Caco-2 (cell line): ENCODE data around the gene BHLHE23. TPM values are rescaled to one million over a fixed set of nuclear protein-coding genes. Genes with fewer than 3 reads are reported as not detected.

Experiments used
- BruUV-seq: library from RNA; stranded (reverse); fragments of 400-500 nt; replicated peaks from 2 replicates; lab custom pipeline; 2021; lab: Mats Ljungman, UMichigan
- CTCF ChIA-PET: fragments of 300-600 bp; sonication (Branson Sonifier 250); formaldehyde crosslinking; loops from one replicate; lab custom pipeline; 2022; ENCODE audit warnings: antibody characterized with exemption; lab: Charles Lee
- POLR2A ChIA-PET: fragments of 300-600 bp; sonication (Branson Sonifier 250); formaldehyde crosslinking; loops from one replicate; lab custom pipeline; 2022; ENCODE audit warnings: antibody characterized with exemption; lab: Charles Lee
- DNase-seq, 2 experiments: peaks; one replicate each; pipeline versions ENCODE4 v3.0.0 to v3.0.0-alpha.2; 2020 to 2022
- H3K27me3 ChIP-seq: replicated peaks from 2 replicates; pipeline ENCODE4 v1.6.0; 2011; ENCODE audit warnings: low read length; ENCODE audit not compliant: control insufficient read depth, insufficient read depth
- H3K36me3 ChIP-seq: 2 replicates; pipeline ENCODE4 v1.5.1; 2011; ENCODE audit warnings: low read length; ENCODE audit not compliant: control insufficient read depth, insufficient read depth
- H3K4me1 ChIP-seq: fragments of 250-450 bp; sonication (Bioruptor Pico); 2 replicates; pipeline ENCODE4 v1.5.1; 2020; ENCODE audit warnings: mild to moderate bottlenecking
- H3K4me3 ChIP-seq: 2 replicates; pipeline ENCODE4 v1.5.1; 2011; ENCODE audit warnings: low read depth, mild to moderate bottlenecking, control low read depth, low read length
- H3K9me3 ChIP-seq: fragments of 250-450 bp; sonication (Bioruptor Pico); 2 replicates; pipeline ENCODE4 v1.5.1; 2020; ENCODE audit warnings: mild to moderate bottlenecking, moderate library complexity
- H3K27ac Mint-ChIP-seq: one replicate; pipeline ENCODE4 v1.8.0; 2022; ENCODE audit warnings: mixed read lengths; ENCODE audit not compliant: unreplicated experiment
- H3K27me3 Mint-ChIP-seq: one replicate; pipeline ENCODE4 v1.8.0; 2022; ENCODE audit warnings: mixed read lengths; ENCODE audit not compliant: insufficient read depth, unreplicated experiment
- H3K36me3 Mint-ChIP-seq: one replicate; pipeline ENCODE4 v1.8.0; 2022; ENCODE audit warnings: mild to moderate bottlenecking, mixed read lengths; ENCODE audit not compliant: insufficient read depth, unreplicated experiment
- H3K4me1 Mint-ChIP-seq: one replicate; pipeline ENCODE4 v1.8.0; 2022; ENCODE audit warnings: low read depth, mixed read lengths; ENCODE audit not compliant: unreplicated experiment
- H3K4me3 Mint-ChIP-seq: one replicate; pipeline ENCODE4 v1.8.0; 2022; ENCODE audit warnings: mild to moderate bottlenecking, moderate library complexity, mixed read lengths; ENCODE audit not compliant: unreplicated experiment
- H3K9me3 Mint-ChIP-seq: one replicate; pipeline ENCODE4 v1.8.0; 2022; ENCODE audit warnings: mixed read lengths; ENCODE audit not compliant: unreplicated experiment
- CTCF ChIP-seq, 2 experiments: fragments of 200-600 bp in 1 of 2; IDR thresholded peaks; 1 replicate in 1 of 2; 2 replicates in 1 of 2; pipeline versions ENCODE4 v1.5.1 to v1.8.0; 2011 to 2022; ENCODE audit warnings: antibody characterized with exemption in 1 of 2, control low read depth in 1 of 2, inconsistent platforms in 1 of 2, low read depth in 1 of 2, low read length in 1 of 2, mild to moderate bottlenecking in 1 of 2, moderate library complexity in 1 of 2; ENCODE audit not compliant: insufficient read depth in 1 of 2, severe bottlenecking in 1 of 2, unreplicated experiment in 1 of 2
- intact Hi-C: fragments of 100-400 bp; cut with micrococcal nuclease; formaldehyde crosslinking; loops from one replicate; pipeline ENCODE4 v1.10.0; 2022; ENCODE audit not compliant: unreplicated experiment
- total RNA-seq: library from RNA; stranded (reverse); gene quantifications from 2 replicates; pipeline ENCODE4 v1.2.3, GENCODE V29; 2022

The BHLHE23 gene
- total RNA-seq, 1 experiment from 2014 or later: 0.95 TPM

- intact Hi-C loops: no loop called here
- BruUV-seq: no TSS peak
- no peak for TF ChIP-seq CTCF (IDR thresholded peaks at IDR 0.05; ENCODE audit: insufficient read depth in 1 of 2, low read depth in 1 of 2, low read length in 1 of 2, severe bottlenecking in 1 of 2, unreplicated experiment in 1 of 2)
- DNase-seq: peak in 1 of 2 experiments; percentile 44
- ChIA-PET POLR2A (no interaction called here), CTCF (interaction anchor here (0.7 to 1.1 kb wide), 2 partner anchors 29 to 40 kb away, joined by 3 read pairs; no protein-coding TSS in a partner anchor)
- peaks cover 11% of the 10 kb centered on the region for H3K4me1 ChIP-seq
- H3K4me1 Mint-ChIP-seq: no peaks in the 10 kb centered on the region
- H3K4me3 Mint-ChIP-seq: no peak overlapping the region
- no peak overlapping the region for H3K27ac Mint-ChIP-seq
- H3K27me3 Mint-ChIP-seq: no peaks in the 10 kb centered on the region
- no peak overlapping the region for H3K4me3 ChIP-seq
- H3K36me3 Mint-ChIP-seq: no peaks in the 10 kb centered on the region
- H3K9me3 Mint-ChIP-seq: no peaks in the 10 kb centered on the region
- no peaks in the 10 kb centered on the region for H3K27me3 ChIP-seq
- no peaks in the 10 kb centered on the region for H3K36me3 ChIP-seq
- H3K9me3 ChIP-seq: peaks cover 13% of the 10 kb centered on the region
Measured at GRCh38 chr20:63048516-63049190, 41.9 kb upstream of the BHLHE23 start.

- intact Hi-C loops: no loop called here
- H3K27me3 ChIP-seq: no peaks in the 10 kb centered on the region
- TF ChIP-seq CTCF (IDR thresholded peaks at IDR 0.05; ENCODE audit: insufficient read depth in 1 of 2, low read depth in 1 of 2, low read length in 1 of 2, severe bottlenecking in 1 of 2, unreplicated experiment in 1 of 2): no peak
- no peak for DNase-seq
- H3K4me1 ChIP-seq: peaks cover 5% of the 10 kb centered on the region
- POLR2A ChIA-PET: no interaction called here
- H3K36me3 ChIP-seq: no peaks in the 10 kb centered on the region
- peaks cover 13% of the 10 kb centered on the region for H3K9me3 ChIP-seq
- Mint-ChIP-seq H3K27me3 (no peaks in the 10 kb centered on the region), H3K36me3 (no peaks in the 10 kb centered on the region), H3K4me1 (no peaks in the 10 kb centered on the region), H3K27ac (no peak overlapping the region), H3K4me3 (no peak overlapping the region), H3K9me3 (no peaks in the 10 kb centered on the region)
- no TSS peak for BruUV-seq
- no peak overlapping the region for H3K4me3 ChIP-seq
- CTCF ChIA-PET: interaction anchor here (1.6 kb wide), 1 partner anchor 12 kb away, joined by 4 read pairs; no protein-coding TSS in a partner anchor
Measured at GRCh38 chr20:63047946-63048345, 41.2 kb upstream of the BHLHE23 start.

- Histone ChIP-seq H3K4me3 (no peak overlapping the region), H3K36me3 (no peaks in the 10 kb centered on the region), H3K4me1 (peaks cover 5% of the 10 kb centered on the region), H3K27me3 (no peaks in the 10 kb centered on the region), H3K9me3 (peaks cover 13% of the 10 kb centered on the region)
- intact Hi-C loops: no loop called here
- no peak overlapping the region for H3K4me3 Mint-ChIP-seq
- BruUV-seq: no TSS peak
- no peaks in the 10 kb centered on the region for H3K9me3 Mint-ChIP-seq
- ChIA-PET POLR2A (no interaction called here), CTCF (interaction anchor here (1.6 kb wide), 1 partner anchor 13 kb away, joined by 4 read pairs; no protein-coding TSS in a partner anchor)
- H3K36me3 Mint-ChIP-seq: no peaks in the 10 kb centered on the region
- peaks cover 5% of the 10 kb centered on the region for H3K4me1 Mint-ChIP-seq
- DNase-seq: no peak
- H3K27ac Mint-ChIP-seq: no peak overlapping the region
- H3K27me3 Mint-ChIP-seq: no peaks in the 10 kb centered on the region
- TF ChIP-seq CTCF (IDR thresholded peaks at IDR 0.05; ENCODE audit: insufficient read depth in 1 of 2, low read depth in 1 of 2, low read length in 1 of 2, severe bottlenecking in 1 of 2, unreplicated experiment in 1 of 2): no peak
Measured at GRCh38 chr20:63047267-63047666, 40.5 kb upstream of the BHLHE23 start.
